HG03025 (cell line): ENCODE data around the gene LIMS1.
"Not testable (repeated sequence)": the region's sequence is repeated elsewhere in the genome, so short reads cannot be mapped to it uniquely, and the experiment has no call there.

Experiments
- ATAC-seq: cut with Tn5 transposase; IDR thresholded peaks from one replicate; pipeline ENCODE4 v1.9.1; 2021; ENCODE audit warnings: mild to moderate bottlenecking, moderate library complexity; ENCODE audit not compliant: unreplicated experiment, low FRiP score

Gene LIMS1

GRCh38 chr2:108654521-108655125 lies 120.4 kb downstream of the LIMS1 start:
- ATAC-seq: not testable (repeated sequence)

GRCh38 chr2:108655270-108655669 lies 121.0 kb downstream of the LIMS1 start:
- not testable (repeated sequence) for ATAC-seq

GRCh38 chr2:108656282-108656681 lies 122.0 kb downstream of the LIMS1 start:
- ATAC-seq: not testable (repeated sequence)

- not testable (repeated sequence) for ATAC-seq
Observed at GRCh38 chr2:108657517-108657916, 123.2 kb downstream of the LIMS1 start.

GRCh38 chr2:108658553-108658952 lies 124.3 kb downstream of the LIMS1 start:
- ATAC-seq: not testable (repeated sequence)

- ATAC-seq: not testable (repeated sequence)
Observed at GRCh38 chr2:108661493-108661892, 127.2 kb downstream of the LIMS1 start.

GRCh38 chr2:108662207-108662612 lies 127.9 kb downstream of the LIMS1 start:
- ATAC-seq: peak; percentile 84

GRCh38 chr2:108663346-108663745 lies 129.1 kb downstream of the LIMS1 start:
- ATAC-seq: not testable (repeated sequence)

GRCh38 chr2:108664089-108664488 lies 129.8 kb downstream of the LIMS1 start:
- ATAC-seq: not testable (repeated sequence)

- not testable (repeated sequence) for ATAC-seq
Observed at GRCh38 chr2:108664979-108665378, 130.7 kb downstream of the LIMS1 start.

- ATAC-seq: not testable (repeated sequence)
Observed at GRCh38 chr2:108665975-108666374, 131.7 kb downstream of the LIMS1 start.

- not testable (repeated sequence) for ATAC-seq
Observed at GRCh38 chr2:108667140-108667539, 132.9 kb downstream of the LIMS1 start.

- not testable (repeated sequence) for ATAC-seq
Observed at GRCh38 chr2:108670282-108670681, 136.0 kb downstream of the LIMS1 start.

GRCh38 chr2:108672200-108672805 lies 138.0 kb downstream of the LIMS1 start:
- not testable (repeated sequence) for ATAC-seq

- not testable (repeated sequence) for ATAC-seq
Observed at GRCh38 chr2:108676522-108676921, 142.3 kb downstream of the LIMS1 start.

GRCh38 chr2:108677239-108677744 lies 143.0 kb downstream of the LIMS1 start:
- not testable (repeated sequence) for ATAC-seq

- not testable (repeated sequence) for ATAC-seq
Observed at GRCh38 chr2:108678198-108678651, 144.0 kb downstream of the LIMS1 start.

GRCh38 chr2:108680805-108681204 lies 146.5 kb downstream of the LIMS1 start:
- ATAC-seq: not testable (repeated sequence)

- not testable (repeated sequence) for ATAC-seq
Observed at GRCh38 chr2:108688818-108689756, 154.8 kb downstream of the LIMS1 start.

GRCh38 chr2:108690001-108690400 lies 155.7 kb downstream of the LIMS1 start:
- not testable (repeated sequence) for ATAC-seq

GRCh38 chr2:108691447-108691846 lies 157.2 kb downstream of the LIMS1 start:
- ATAC-seq: no peak
